Heart right ventricle (tissue), 16 donors: ENCODE measurements around the gene HSPA12A. TPM values are rescaled to one million over a fixed set of nuclear protein-coding genes. Genes with fewer than 3 reads are reported as not detected.
A peak's percentile ranks its signal among the peaks of the same experiment; 100 is the strongest.

Source experiments
- ATAC-seq, 8 donors: fragments of 200-7000 bp; cut with Tn5 transposase; one replicate each; pipeline ENCODE4 v1.9.1; 2020; ENCODE audit warnings: mild to moderate bottlenecking in 8 of 8, moderate library complexity in 8 of 8, moderate number of reproducible peaks in 1 of 8
- DNase-seq, 2 donors: peaks; one replicate each; pipeline ENCODE4 v3.0.0-alpha.2; 2020
- H3K27ac ChIP-seq, 10 donors: fragments of 200-600 bp; sonication (generic) in 2 of 10; one replicate each; pipeline versions ENCODE4 v1.5.0 to v1.8.0; 2020 to 2022; ENCODE audit warnings: mild to moderate bottlenecking in 3 of 10
- H3K27me3 ChIP-seq, 7 donors: fragments of 200-600 bp; one replicate each; pipeline ENCODE4 v1.8.0; 2021 to 2022; ENCODE audit warnings: mild to moderate bottlenecking in 2 of 7
- H3K36me3 ChIP-seq, 9 donors: fragments of 200-600 bp; sonication (generic) in 1 of 9; one replicate each; pipeline versions ENCODE4 v1.5.0 to v1.8.0; 2020 to 2022; ENCODE audit warnings: mild to moderate bottlenecking in 2 of 9
- H3K4me1 ChIP-seq, 9 donors: fragments of 200-600 bp; sonication (generic) in 1 of 9; one replicate each; pipeline versions ENCODE4 v1.5.0 to v1.8.0; 2020 to 2022; ENCODE audit warnings: mild to moderate bottlenecking in 4 of 9
- H3K4me3 ChIP-seq, 10 donors: fragments of 200-600 bp; sonication (generic) in 2 of 10; one replicate each; pipeline versions ENCODE4 v1.5.0 to v1.8.0; 2020 to 2022; ENCODE audit warnings: mild to moderate bottlenecking in 7 of 10, moderate library complexity in 2 of 10
- H3K9me3 ChIP-seq, 11 donors: fragments of 200-600 bp in 10 of 11; sonication (generic) in 2 of 11; one replicate each; pipeline versions ENCODE4 v1.5.0 to v1.8.0; 2013 to 2022; ENCODE audit warnings: mild to moderate bottlenecking in 2 of 11, control low read depth in 1 of 11, moderate library complexity in 1 of 11
- WGBS, 2 donors: extraction: QIAGEN DNeasy Blood & Tissue Kit; methylation state at CpG; one replicate each; pipeline ENCODE4 v1.1.7; 2013; ENCODE audit warnings: inconsistent platforms in 1 of 2; 5-methylcytosine and 5-hydroxymethylcytosine counted together
- intact Hi-C, 10 donors: fragments of 100-400 bp; cut with DNase I; formaldehyde crosslinking; loops; one replicate each; pipeline versions ENCODE4 v1.11.1 to v1.14.2; 2022
- polyA plus RNA-seq, 2 donors: library from polyadenylated mRNA; stranded (reverse); fragments of 200-250 nt; gene quantifications; one replicate each; pipeline ENCODE4 v1.2.3, GENCODE V29; 2013
- total RNA-seq, 10 donors: library from RNA; stranded (reverse); fragmentation: NEBNext Ultra II Directional in 3 of 10; extraction: Animal tissue kit (Norgen Biotek cat#: 25700) in 3 of 10; gene quantifications; one replicate each; pipeline versions ENCODE4 v1.2.1 to v1.2.4, GENCODE V29; 2021 to 2023
- TF ChIP-seq, protein P1 (sequence below), 9 donors: fragments of 200-600 bp; sonication (generic) in 2 of 9; IDR thresholded peaks; one replicate each; pipeline versions ENCODE4 v1.5.0 to v1.8.0; 2021 to 2022; ENCODE audit warnings: antibody characterized with exemption in 9 of 9, mild to moderate bottlenecking in 5 of 9, moderate library complexity in 1 of 9
- donor health status: Arrhythmogenic right ventricular cardiomyopathy.
- donor health status: ischemic (EF 13 %, LVEDD 7.1; RV severe dilation, severe dysfunction).
- donor health status: healthy with polysubstance abuse.
- donor health status: DM: no; HTN: yes; CAD: no.
- donor health status: DM: no; HTN: no; CAD: no.
- donor health status: ischemic (EF 25% LVEDD 6.9; RV normal size, moderate dysfunction).
- donor health status: ischemic (EF 25% LVEDD 5.7; RV mildly dilated, moderate dysfunction).
- donor health status: healthy.
- donor health status: DM: yes; HTN: yes; CAD: no.
- donor health status: Ischemic cardiomyopathy.
- donor health status: ischemic (EF 35%, LVEDD 5.7; RV mildly dilated, moderate dysfunction).
- donor health status: nonischemic (EF 11% LVEDD 7.7; RV severe dilation, severe dysfunction).
- donor health status: DM: yes; HTN: yes; CAD: no.
- donor health status: PGD.
- donor health status: ischemic (EF 29% LVEDD 5.4; RV normal size, mild dysfunction).
- donor health status: nonischemic (EF 23%, LVEDD 6.1; RV moderate dilation, normal function).

Gene HSPA12A
- total and polyA plus RNA-seq, 12 donors = 5.1 to 18.1 (median 10.2) TPM

DNA sequence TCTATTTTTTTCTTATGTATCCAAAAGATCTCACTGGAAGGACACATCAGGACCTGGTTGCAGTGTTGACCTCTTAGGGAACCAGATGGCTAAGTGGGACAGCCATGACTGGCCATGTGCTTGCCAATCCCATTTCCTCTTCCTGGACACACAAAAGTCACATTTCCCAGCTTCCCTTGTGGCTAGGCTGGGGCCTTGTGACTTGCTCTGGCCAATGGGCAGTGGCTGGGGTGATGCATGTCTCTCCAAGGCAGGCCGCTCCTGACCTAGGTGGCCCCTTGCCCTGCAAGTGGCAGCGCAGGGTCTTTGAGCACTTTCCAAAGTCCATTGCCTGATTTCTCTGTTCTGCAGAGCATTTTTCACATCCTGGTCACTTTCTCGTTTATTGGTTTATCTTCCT lies 41.7 kb upstream of the HSPA12A start:
- H3K9me3 ChIP-seq = no peaks in the 10 kb centered on the region
- H3K4me1 ChIP-seq = peaks cover 0 to 12% (median 4%) of the 10 kb centered on the region in 9 donors
- ATAC-seq (no peak), DNase-seq (no peak)
- peaks cover 0 to 8% (median 0%) of the 10 kb centered on the region in 7 donors for H3K27me3 ChIP-seq
- TF ChIP-seq, protein P1, sequence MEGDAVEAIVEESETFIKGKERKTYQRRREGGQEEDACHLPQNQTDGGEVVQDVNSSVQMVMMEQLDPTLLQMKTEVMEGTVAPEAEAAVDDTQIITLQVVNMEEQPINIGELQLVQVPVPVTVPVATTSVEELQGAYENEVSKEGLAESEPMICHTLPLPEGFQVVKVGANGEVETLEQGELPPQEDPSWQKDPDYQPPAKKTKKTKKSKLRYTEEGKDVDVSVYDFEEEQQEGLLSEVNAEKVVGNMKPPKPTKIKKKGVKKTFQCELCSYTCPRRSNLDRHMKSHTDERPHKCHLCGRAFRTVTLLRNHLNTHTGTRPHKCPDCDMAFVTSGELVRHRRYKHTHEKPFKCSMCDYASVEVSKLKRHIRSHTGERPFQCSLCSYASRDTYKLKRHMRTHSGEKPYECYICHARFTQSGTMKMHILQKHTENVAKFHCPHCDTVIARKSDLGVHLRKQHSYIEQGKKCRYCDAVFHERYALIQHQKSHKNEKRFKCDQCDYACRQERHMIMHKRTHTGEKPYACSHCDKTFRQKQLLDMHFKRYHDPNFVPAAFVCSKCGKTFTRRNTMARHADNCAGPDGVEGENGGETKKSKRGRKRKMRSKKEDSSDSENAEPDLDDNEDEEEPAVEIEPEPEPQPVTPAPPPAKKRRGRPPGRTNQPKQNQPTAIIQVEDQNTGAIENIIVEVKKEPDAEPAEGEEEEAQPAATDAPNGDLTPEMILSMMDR (IDR thresholded peaks at IDR 0.05) = no peak
- intact Hi-C loops = no loop called here
- WGBS, 2 donors = 93 to 94% methylated on average over 3 of the region's 3 CpGs
- no peaks in the 10 kb centered on the region for H3K36me3 ChIP-seq
- H3K4me3 ChIP-seq = no peak overlapping the region
- H3K27ac ChIP-seq = no peak overlapping the region

DNA sequence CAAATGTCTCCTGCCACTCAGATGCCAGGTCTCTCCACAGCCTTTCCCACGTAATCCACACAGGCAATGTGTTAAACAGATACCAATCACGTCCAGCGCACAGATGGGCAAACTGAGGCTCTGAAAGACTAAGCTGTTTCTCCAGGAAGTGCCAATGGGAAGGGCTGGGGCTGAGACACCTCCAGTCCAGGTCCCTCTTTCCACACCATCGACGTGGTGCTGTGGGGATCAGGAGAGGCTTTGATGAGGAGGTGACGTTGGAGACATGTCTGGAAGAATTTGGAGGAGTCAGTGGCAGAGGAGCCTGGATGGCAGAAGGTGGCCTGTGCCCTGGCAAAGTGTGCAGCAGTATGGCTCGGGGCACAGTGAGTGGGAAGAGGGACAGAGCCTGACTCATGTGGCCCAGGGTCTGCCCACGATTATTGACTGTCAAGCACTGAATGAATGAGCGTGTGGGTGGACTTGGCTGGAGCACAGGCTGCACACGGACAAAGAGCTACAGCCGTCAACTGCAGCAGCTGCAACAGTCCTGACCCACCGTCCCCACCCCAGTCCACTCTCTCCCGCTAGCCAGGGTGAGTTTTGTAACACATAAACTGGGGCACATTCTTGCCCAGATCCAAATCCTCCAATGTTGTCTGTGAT lies 40.8 kb upstream of the HSPA12A start:
- H3K27ac ChIP-seq = no peak overlapping the region
- H3K36me3 ChIP-seq = no peaks in the 10 kb centered on the region
- no peak for DNase-seq
- intact Hi-C loops = no loop called here
- peaks cover 0 to 8% (median 0%) of the 10 kb centered on the region in 7 donors for H3K27me3 ChIP-seq
- peaks cover 0 to 10% (median 4%) of the 10 kb centered on the region in 9 donors for H3K4me1 ChIP-seq
- TF ChIP-seq, protein P1 (IDR thresholded peaks at IDR 0.05) = no peak
- 69 to 73% methylated on average over 13 of the region's 13 CpGs for WGBS, 2 donors
- H3K4me3 ChIP-seq = no peak overlapping the region
- no peaks in the 10 kb centered on the region for H3K9me3 ChIP-seq
- ATAC-seq = peak in 2 of 8 donors; percentile 37 to 39

DNA sequence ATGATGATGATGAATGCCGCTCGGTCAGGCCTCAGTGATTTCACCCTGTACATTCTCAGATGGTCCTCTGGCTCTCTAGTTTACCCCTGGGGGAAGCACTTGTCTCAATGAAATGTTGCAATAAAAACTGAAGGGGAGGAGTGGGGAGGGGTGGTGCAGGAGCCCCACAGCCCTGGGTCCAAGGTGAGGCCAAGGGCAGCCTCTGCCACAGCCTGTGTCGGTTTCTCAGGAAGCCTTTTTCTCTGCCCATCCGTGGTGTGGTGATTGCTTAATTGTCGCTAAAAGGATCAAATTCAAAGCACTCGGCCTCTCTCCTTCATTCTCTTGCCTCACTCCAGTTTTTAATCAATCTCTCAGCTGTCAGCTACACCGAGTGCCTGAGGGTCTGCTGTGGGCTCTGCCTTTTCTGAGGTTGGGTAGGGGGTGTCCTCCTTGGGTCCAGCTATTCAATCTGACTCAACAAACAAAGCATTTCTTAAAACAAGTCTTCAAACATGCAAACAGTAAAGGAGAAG lies 39.1 kb upstream of the HSPA12A start:
- intact Hi-C loops = no loop called here
- no peaks in the 10 kb centered on the region for H3K4me1 ChIP-seq
- no peaks in the 10 kb centered on the region for H3K9me3 ChIP-seq
- no peak overlapping the region for H3K27ac ChIP-seq
- DNase-seq = no peak
- no peaks in the 10 kb centered on the region for H3K36me3 ChIP-seq
- 81 to 86% methylated on average over 7 of the region's 7 CpGs for WGBS, 2 donors
- TF ChIP-seq, protein P1 (IDR thresholded peaks at IDR 0.05) = no peak
- ATAC-seq = no peak
- H3K27me3 ChIP-seq = peaks cover 0 to 3% (median 0%) of the 10 kb centered on the region in 7 donors
- no peak overlapping the region for H3K4me3 ChIP-seq

DNA sequence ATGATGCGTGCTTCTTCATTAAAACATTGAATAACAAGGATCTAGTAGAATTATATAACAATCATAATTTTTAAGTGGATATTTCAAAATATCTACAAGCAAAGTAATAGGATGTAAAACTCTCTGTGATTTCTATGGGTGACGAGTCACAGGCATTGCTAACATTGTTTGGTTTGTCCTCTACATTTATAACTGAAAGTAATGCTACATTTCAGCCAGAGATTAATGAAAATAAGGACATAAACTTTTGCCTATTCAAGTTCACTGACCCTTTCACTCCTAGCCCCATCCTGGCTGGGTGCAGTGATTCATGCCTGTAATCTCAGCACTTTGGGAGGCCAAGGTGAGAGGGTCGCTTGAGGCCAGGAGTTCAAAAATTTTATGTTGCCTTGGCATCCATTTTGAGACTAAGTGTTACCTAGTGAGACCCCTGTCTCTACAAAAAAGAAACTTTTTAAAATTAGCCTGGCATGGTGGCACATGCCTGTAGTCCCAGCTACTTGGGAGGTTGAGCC lies 38.4 kb upstream of the HSPA12A start:
- 87 to 98% methylated on average over 3 of the region's 3 CpGs for WGBS, 2 donors
- H3K9me3 ChIP-seq = no peaks in the 10 kb centered on the region
- no peaks in the 10 kb centered on the region for H3K36me3 ChIP-seq
- DNase-seq = no peak
- no peaks in the 10 kb centered on the region for H3K4me1 ChIP-seq
- H3K4me3 ChIP-seq = no peak overlapping the region
- TF ChIP-seq, protein P1 (IDR thresholded peaks at IDR 0.05) = no peak
- H3K27me3 ChIP-seq = peaks cover 0 to 3% (median 0%) of the 10 kb centered on the region in 7 donors
- H3K27ac ChIP-seq = no peak overlapping the region
- ATAC-seq = no peak
- intact Hi-C loops = no loop called here
